ENCODE results near the gene NF1. TPM values are rescaled to one million over a fixed set of nuclear protein-coding genes. Genes with fewer than 3 reads are reported as not detected.
A peak's percentile ranks its signal among the peaks of the same experiment; 100 is the strongest.

Gene NF1
- total RNA-seq, 1 experiment from 2014 or later: 60.2 TPM

DNA sequence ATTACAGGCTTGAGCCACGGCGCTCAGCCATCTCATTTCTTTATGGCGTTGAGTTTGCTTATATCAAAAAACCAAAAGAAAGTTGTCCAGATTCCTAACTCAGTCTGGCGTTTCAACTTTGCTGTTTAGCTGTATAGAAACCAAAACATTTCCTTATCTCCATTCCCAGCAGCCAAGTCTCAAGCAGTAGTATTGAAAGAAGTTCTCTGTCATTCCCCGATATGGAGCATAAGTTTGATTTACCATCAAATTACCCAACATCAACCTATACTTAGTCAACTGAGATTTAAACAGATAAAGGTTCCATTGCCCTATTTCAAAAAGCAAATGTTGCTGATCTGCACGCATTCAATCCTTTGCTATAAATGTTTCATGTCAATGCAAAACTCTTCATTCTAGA, 269.2 kb downstream of the NF1 start:
- Mint-ChIP-seq H3K9me3 (ENCODE audit: unreplicated experiment) (no peaks in the 10 kb centered on the region), H3K27me3 (ENCODE audit: insufficient read depth, unreplicated experiment) (no peaks in the 10 kb centered on the region), H3K27ac (ENCODE audit: low read depth, unreplicated experiment) (no peak overlapping the region), H3K4me3 (ENCODE audit: unreplicated experiment) (no peak overlapping the region), H3K4me1 (ENCODE audit: insufficient read depth, unreplicated experiment) (no peaks in the 10 kb centered on the region), H3K36me3 (ENCODE audit: insufficient read depth, unreplicated experiment) (peaks cover 64% of the 10 kb centered on the region)
- intact Hi-C loops (cut with micrococcal nuclease): no loop called here
- no TSS peak for BruUV-seq (replicated peaks)
- ChIA-PET POLR2A (no interaction called here), CTCF (interaction anchor here (1.6 kb wide), 1 partner anchor 9 kb away, joined by 5 read pairs; no protein-coding TSS in a partner anchor)
- DNase-seq (ENCODE audit: unreplicated experiment): no peak
- TF ChIP-seq CTCF (IDR thresholded peaks at IDR 0.05; ENCODE audit: unreplicated experiment): no peak

GRCh38 chr17:31366088-31366487, 271.3 kb downstream of the NF1 start:
- Mint-ChIP-seq H3K4me1 (ENCODE audit: insufficient read depth, unreplicated experiment) (no peaks in the 10 kb centered on the region), H3K27me3 (ENCODE audit: insufficient read depth, unreplicated experiment) (no peaks in the 10 kb centered on the region), H3K27ac (ENCODE audit: low read depth, unreplicated experiment) (no peak overlapping the region), H3K4me3 (ENCODE audit: unreplicated experiment) (no peak overlapping the region), H3K9me3 (ENCODE audit: unreplicated experiment) (no peaks in the 10 kb centered on the region), H3K36me3 (ENCODE audit: insufficient read depth, unreplicated experiment) (peaks cover 58% of the 10 kb centered on the region)
- BruUV-seq (replicated peaks): no TSS peak
- intact Hi-C loops (cut with micrococcal nuclease): no loop called here
- no peak for DNase-seq (ENCODE audit: unreplicated experiment)
- ChIA-PET CTCF (no interaction called here), POLR2A (interaction anchor here (0.6 to 0.9 kb wide), 3 partner anchors 11 to 395 kb away, joined by 3 read pairs; no protein-coding TSS in a partner anchor)
- no peak for TF ChIP-seq CTCF (IDR thresholded peaks at IDR 0.05; ENCODE audit: unreplicated experiment)

GRCh38 chr17:31369266-31369665, 274.5 kb downstream of the NF1 start:
- H3K4me1 Mint-ChIP-seq (ENCODE audit: insufficient read depth, unreplicated experiment): no peaks in the 10 kb centered on the region
- no peak for TF ChIP-seq CTCF (IDR thresholded peaks at IDR 0.05; ENCODE audit: unreplicated experiment)
- intact Hi-C loops (cut with micrococcal nuclease): no loop called here
- H3K27me3 Mint-ChIP-seq (ENCODE audit: insufficient read depth, unreplicated experiment): no peaks in the 10 kb centered on the region
- POLR2A ChIA-PET: interaction anchor here (0.8 kb wide), 1 partner anchor 50 kb away, joined by 5 read pairs; no protein-coding TSS in a partner anchor
- no peak overlapping the region for H3K4me3 Mint-ChIP-seq (ENCODE audit: unreplicated experiment)
- H3K36me3 Mint-ChIP-seq (ENCODE audit: insufficient read depth, unreplicated experiment): peaks cover 52% of the 10 kb centered on the region
- peak overlapping the region; percentile 16 for H3K27ac Mint-ChIP-seq (ENCODE audit: low read depth, unreplicated experiment)
- DNase-seq (ENCODE audit: unreplicated experiment): no peak
- BruUV-seq (replicated peaks): no TSS peak
- CTCF ChIA-PET: interaction anchor here (1.0 to 1.2 kb wide), 2 partner anchors 29 to 31 kb away, joined by 3 to 4 read pairs; no protein-coding TSS in a partner anchor
- no peaks in the 10 kb centered on the region for H3K9me3 Mint-ChIP-seq (ENCODE audit: unreplicated experiment)

DNA sequence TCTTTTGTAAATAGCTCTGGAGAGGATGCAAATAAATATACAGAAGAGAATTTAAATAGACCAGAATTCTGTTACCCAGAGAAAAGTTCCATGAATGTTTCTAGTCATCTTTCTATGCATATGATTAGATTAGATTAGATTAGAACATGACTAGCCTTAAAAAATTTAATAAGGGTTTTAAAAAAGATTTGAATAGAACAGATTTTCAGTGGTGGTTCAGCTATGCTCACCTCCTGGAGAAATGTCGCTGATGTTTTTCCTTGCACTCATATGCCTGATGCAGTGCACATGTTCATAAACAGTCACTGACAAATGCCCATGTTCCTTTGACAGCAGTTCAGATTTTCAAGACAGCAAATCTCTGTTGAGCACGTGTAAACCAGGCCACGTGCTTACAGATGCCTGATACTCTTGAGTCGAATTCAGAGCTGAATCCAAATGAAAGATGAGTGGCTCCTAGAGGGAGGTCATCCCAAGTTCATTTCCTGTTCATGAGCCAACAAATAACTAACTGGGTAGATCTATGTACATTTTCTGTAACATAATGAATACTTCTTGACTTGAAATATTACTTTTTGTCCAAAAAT, 276.8 kb downstream of the NF1 start:
- ChIA-PET POLR2A (interaction anchor here (0.8 to 1.7 kb wide), 2 partner anchors 58 to 103 kb away, joined by 3 read pairs; partner anchors contain the start of gene EVI2B), CTCF (interaction anchor here (0.8 to 2.1 kb wide), 11 partner anchors 9 to 552 kb away, joined by 3 to 8 read pairs (median 3); no protein-coding TSS in a partner anchor)
- intact Hi-C loops (cut with micrococcal nuclease): loop anchor here (2.0 to 5.0 kb wide), 4 partner anchors 104 to 359 kb away; no protein-coding TSS in a partner anchor
- Mint-ChIP-seq H3K27ac (ENCODE audit: low read depth, unreplicated experiment) (no peak overlapping the region), H3K4me1 (ENCODE audit: insufficient read depth, unreplicated experiment) (no peaks in the 10 kb centered on the region), H3K9me3 (ENCODE audit: unreplicated experiment) (no peaks in the 10 kb centered on the region), H3K27me3 (ENCODE audit: insufficient read depth, unreplicated experiment) (no peaks in the 10 kb centered on the region), H3K36me3 (ENCODE audit: insufficient read depth, unreplicated experiment) (peaks cover 54% of the 10 kb centered on the region), H3K4me3 (ENCODE audit: unreplicated experiment) (no peak overlapping the region)
- TF ChIP-seq CTCF (IDR thresholded peaks at IDR 0.05; ENCODE audit: unreplicated experiment): no peak
- DNase-seq (ENCODE audit: unreplicated experiment): no peak
- BruUV-seq (replicated peaks): no TSS peak

Measured in MCF 10A (cell line).